ENCODE measurements around the gene NUAK1.

NUAK1 gene

GRCh38 chr12:106120519-106121105 lies 18.1 kb downstream of the NUAK1 start:
- Histone ChIP-seq H3K4me1 (ENCODE audit: control insufficient read depth, low read length) (no peaks in the 10 kb centered on the region), H3K4me3 (ENCODE audit: low read length) (no peak overlapping the region), H3K4me2 (ENCODE audit: low read length) (no peak overlapping the region), H3K27me3 (ENCODE audit: control insufficient read depth, low read length) (0 out of 2 replicates have a peak, but pooled peaks cover 8% of the 10 kb centered on the region), H3K27ac (ENCODE audit: low read depth, low read length) (no peak overlapping the region), H3K79me2 (ENCODE audit: control insufficient read depth, low read length) (no peaks in the 10 kb centered on the region), H4K20me1 (ENCODE audit: control insufficient read depth, insufficient read depth, low read depth, low read length) (no peaks in the 10 kb centered on the region), H3K9me3 (ENCODE audit: control insufficient read depth, insufficient read depth, low read length) (no peaks in the 10 kb centered on the region), H3K36me3 (ENCODE audit: control insufficient read depth, low read length) (no peaks in the 10 kb centered on the region), H3K9me2 (replicated peaks; ENCODE audit: control insufficient read depth, low read length) (no peaks in the 10 kb centered on the region), H3F3A (ENCODE audit: control insufficient read depth, insufficient read depth) (no peaks in the 10 kb centered on the region)
- no peak for TF ChIP-seq EZH2phosphoT487 (IDR thresholded peaks at IDR 0.05; ENCODE audit: borderline replicate concordance, low read length)
- TF ChIP-seq CTCF (IDR thresholded peaks at IDR 0.05; ENCODE audit: low read depth, low read length, poor library complexity, severe bottlenecking): no peak

- 0 out of 2 replicates have a peak, but pooled peaks cover 8% of the 10 kb centered on the region for H3K27me3 ChIP-seq (ENCODE audit: control insufficient read depth, low read length)
- H4K20me1 ChIP-seq (ENCODE audit: control insufficient read depth, insufficient read depth, low read depth, low read length): no peaks in the 10 kb centered on the region
- no peaks in the 10 kb centered on the region for H3K36me3 ChIP-seq (ENCODE audit: control insufficient read depth, low read length)
- no peak overlapping the region for H3K4me3 ChIP-seq (ENCODE audit: low read length)
- H3K9me3 ChIP-seq (ENCODE audit: control insufficient read depth, insufficient read depth, low read length): no peaks in the 10 kb centered on the region
- no peaks in the 10 kb centered on the region for H3K4me1 ChIP-seq (ENCODE audit: control insufficient read depth, low read length)
- H3K79me2 ChIP-seq (ENCODE audit: control insufficient read depth, low read length): no peaks in the 10 kb centered on the region
- TF ChIP-seq CTCF (IDR thresholded peaks at IDR 0.05; ENCODE audit: low read depth, low read length, poor library complexity, severe bottlenecking) (no peak), EZH2phosphoT487 (IDR thresholded peaks at IDR 0.05; ENCODE audit: borderline replicate concordance, low read length) (no peak)
- H3K27ac ChIP-seq (ENCODE audit: low read depth, low read length): no peak overlapping the region
- H3K4me2 ChIP-seq (ENCODE audit: low read length): no peak overlapping the region
- H3F3A ChIP-seq (ENCODE audit: control insufficient read depth, insufficient read depth): no peaks in the 10 kb centered on the region
- no peaks in the 10 kb centered on the region for H3K9me2 ChIP-seq (replicated peaks; ENCODE audit: control insufficient read depth, low read length)
These were observed 19.5 kb downstream of the NUAK1 start for GRCh38 chr12:106119301-106119700.

GRCh38 chr12:106118381-106119130 lies 20.2 kb downstream of the NUAK1 start:
- no peaks in the 10 kb centered on the region for H3K9me3 ChIP-seq (ENCODE audit: control insufficient read depth, insufficient read depth, low read length)
- no peaks in the 10 kb centered on the region for H3K36me3 ChIP-seq (ENCODE audit: control insufficient read depth, low read length)
- H3K79me2 ChIP-seq (ENCODE audit: control insufficient read depth, low read length): no peaks in the 10 kb centered on the region
- TF ChIP-seq EZH2phosphoT487 (IDR thresholded peaks at IDR 0.05; ENCODE audit: borderline replicate concordance, low read length): no peak
- TF ChIP-seq CTCF (IDR thresholded peaks at IDR 0.05; ENCODE audit: low read depth, low read length, poor library complexity, severe bottlenecking): no peak
- H3K27me3 ChIP-seq (ENCODE audit: control insufficient read depth, low read length): 0 out of 2 replicates have a peak, but pooled peaks cover 8% of the 10 kb centered on the region
- H3K27ac ChIP-seq (ENCODE audit: low read depth, low read length): no peak overlapping the region
- H3K9me2 ChIP-seq (replicated peaks; ENCODE audit: control insufficient read depth, low read length): no peaks in the 10 kb centered on the region
- H3K4me1 ChIP-seq (ENCODE audit: control insufficient read depth, low read length): no peaks in the 10 kb centered on the region
- H3F3A ChIP-seq (ENCODE audit: control insufficient read depth, insufficient read depth): no peaks in the 10 kb centered on the region
- H3K4me2 ChIP-seq (ENCODE audit: low read length): no peak overlapping the region
- H4K20me1 ChIP-seq (ENCODE audit: control insufficient read depth, insufficient read depth, low read depth, low read length): no peaks in the 10 kb centered on the region
- H3K4me3 ChIP-seq (ENCODE audit: low read length): no peak overlapping the region

All from DOHH2 (cell line).